KMS-11 (cell line): ENCODE measurements around the gene MAPT.

Experiments used
- H2AFZ ChIP-seq: fragments of 200-600 bp; sonication (generic); 2 replicates; pipeline ENCODE4 v1.6.1; 2016; ENCODE audit warnings: antibody characterized with exemption, mixed run types, low read depth
- H3K27ac ChIP-seq: fragments of 200-600 bp; sonication (generic); 2 replicates; pipeline ENCODE4 v1.6.1; 2016; ENCODE audit warnings: mild to moderate bottlenecking, mixed run types
- H3K27me3 ChIP-seq: fragments of 200-600 bp; sonication (generic); 2 replicates; pipeline ENCODE4 v1.6.1; 2017; ENCODE audit warnings: mild to moderate bottlenecking, low read depth, mixed run types, moderate library complexity; ENCODE audit not compliant: insufficient read depth
- H3K36me3 ChIP-seq: fragments of 200-600 bp; sonication (generic); 2 replicates; pipeline ENCODE4 v1.6.1; 2017; ENCODE audit warnings: mild to moderate bottlenecking, mixed run types; ENCODE audit not compliant: insufficient read depth
- H3K4me1 ChIP-seq: fragments of 200-600 bp; sonication (generic); 2 replicates; pipeline ENCODE4 v1.6.1; 2016; ENCODE audit warnings: mild to moderate bottlenecking, low read depth, mixed run types; ENCODE audit not compliant: poor library complexity, severe bottlenecking
- H3K4me2 ChIP-seq: fragments of 200-600 bp; sonication (generic); 2 replicates; pipeline ENCODE4 v1.7.0; 2016; ENCODE audit warnings: mild to moderate bottlenecking, mixed run types
- H3K4me3 ChIP-seq: fragments of 200-600 bp; sonication (generic); IDR thresholded peaks from 2 replicates; pipeline ENCODE4 v1.6.1; 2017; ENCODE audit warnings: low read depth, low read length, mixed read lengths; ENCODE audit not compliant: insufficient read depth
- H3K79me2 ChIP-seq: fragments of 200-600 bp; sonication (generic); 2 replicates; pipeline ENCODE4 v1.6.1; 2016; ENCODE audit warnings: low read depth, mixed run types; ENCODE audit not compliant: insufficient read depth
- H3K9ac ChIP-seq: fragments of 200-600 bp; sonication (generic); 2 replicates; pipeline ENCODE4 v1.6.1; 2016; ENCODE audit warnings: mild to moderate bottlenecking, mixed run types
- H4K20me1 ChIP-seq: fragments of 200-600 bp; sonication (generic); 2 replicates; pipeline ENCODE4 v1.6.1; 2016; ENCODE audit warnings: mild to moderate bottlenecking, mixed run types; ENCODE audit not compliant: insufficient read depth
- CTCF ChIP-seq: fragments of 200-600 bp; sonication (generic); conservative IDR thresholded peaks from 2 replicates; pipeline ENCODE4 v1.6.1; 2017; ENCODE audit warnings: low read depth, mild to moderate bottlenecking, antibody characterized with exemption, low read length, moderate library complexity, mixed read lengths

The MAPT gene

GRCh38 chr17:45970659-45971058 lies 76.3 kb downstream of the MAPT start:
- H3K4me2 ChIP-seq: no peak overlapping the region
- no peaks in the 10 kb centered on the region for H3K4me1 ChIP-seq
- H3K4me3 ChIP-seq: no peak overlapping the region
- no peak overlapping the region for H3K27ac ChIP-seq
- no peaks in the 10 kb centered on the region for H4K20me1 ChIP-seq
- no peaks in the 10 kb centered on the region for H3K27me3 ChIP-seq
- H2AFZ ChIP-seq: no peak overlapping the region
- no peak for TF ChIP-seq CTCF
- H3K36me3 ChIP-seq: no peaks in the 10 kb centered on the region
- no peak overlapping the region for H3K9ac ChIP-seq
- H3K79me2 ChIP-seq: no peaks in the 10 kb centered on the region

GRCh38 chr17:45971698-45972141 lies 77.4 kb downstream of the MAPT start:
- no peaks in the 10 kb centered on the region for H3K79me2 ChIP-seq
- no peak overlapping the region for H2AFZ ChIP-seq
- H3K9ac ChIP-seq: no peak overlapping the region
- no peak overlapping the region for H3K27ac ChIP-seq
- H3K4me2 ChIP-seq: no peak overlapping the region
- no peak overlapping the region for H3K4me3 ChIP-seq
- no peaks in the 10 kb centered on the region for H3K4me1 ChIP-seq
- no peaks in the 10 kb centered on the region for H4K20me1 ChIP-seq
- H3K36me3 ChIP-seq: no peaks in the 10 kb centered on the region
- no peaks in the 10 kb centered on the region for H3K27me3 ChIP-seq
- no peak for TF ChIP-seq CTCF

- H3K79me2 ChIP-seq: no peaks in the 10 kb centered on the region
- H3K4me1 ChIP-seq: no peaks in the 10 kb centered on the region
- no peak overlapping the region for H3K4me3 ChIP-seq
- H2AFZ ChIP-seq: no peak overlapping the region
- no peak overlapping the region for H3K4me2 ChIP-seq
- no peaks in the 10 kb centered on the region for H4K20me1 ChIP-seq
- TF ChIP-seq CTCF: no peak
- no peak overlapping the region for H3K27ac ChIP-seq
- no peak overlapping the region for H3K9ac ChIP-seq
- no peaks in the 10 kb centered on the region for H3K27me3 ChIP-seq
- no peaks in the 10 kb centered on the region for H3K36me3 ChIP-seq
Observed at GRCh38 chr17:45972531-45972930, 78.2 kb downstream of the MAPT start.

- Histone ChIP-seq H3K27me3 (no peaks in the 10 kb centered on the region), H3K9ac (no peak overlapping the region), H3K27ac (no peak overlapping the region), H3K4me3 (no peak overlapping the region), H4K20me1 (no peaks in the 10 kb centered on the region), H2AFZ (no peak overlapping the region), H3K36me3 (no peaks in the 10 kb centered on the region), H3K4me1 (no peaks in the 10 kb centered on the region), H3K79me2 (no peaks in the 10 kb centered on the region), H3K4me2 (no peak overlapping the region)
- no peak for TF ChIP-seq CTCF
Observed at GRCh38 chr17:45973099-45973780, 78.9 kb downstream of the MAPT start.
